GM06990 (cell line): Measurements from ENCODE around the gene ARL10.
A peak's percentile ranks its signal among the peaks of the same experiment; 100 is the strongest.

Experiments used
- DNase-seq: peaks from one replicate; pipeline ENCODE4 v3.0.0-alpha.2; 2011; ENCODE audit not compliant: insufficient read length; ENCODE audit errors: extremely low read depth
- H3K27me3 ChIP-seq: replicated peaks from 2 replicates; pipeline ENCODE4 v1.6.0; 2011; ENCODE audit warnings: low read length; ENCODE audit not compliant: control insufficient read depth, insufficient read depth
- H3K36me3 ChIP-seq: 2 replicates; pipeline ENCODE4 v1.5.1; 2011; ENCODE audit warnings: low read length; ENCODE audit not compliant: control insufficient read depth, insufficient read depth
- H3K4me3 ChIP-seq: replicated peaks from 2 replicates; pipeline ENCODE4 v1.5.1; 2011; ENCODE audit warnings: low read depth, mild to moderate bottlenecking, control low read depth, low read length
- TF ChIP-seq, protein P1 (sequence below): IDR thresholded peaks from 2 replicates; pipeline ENCODE4 v1.5.1; 2011; ENCODE audit warnings: low read length, control low read depth, mild to moderate bottlenecking, inconsistent platforms; ENCODE audit not compliant: insufficient read depth, poor library complexity, severe bottlenecking

Gene ARL10

DNA sequence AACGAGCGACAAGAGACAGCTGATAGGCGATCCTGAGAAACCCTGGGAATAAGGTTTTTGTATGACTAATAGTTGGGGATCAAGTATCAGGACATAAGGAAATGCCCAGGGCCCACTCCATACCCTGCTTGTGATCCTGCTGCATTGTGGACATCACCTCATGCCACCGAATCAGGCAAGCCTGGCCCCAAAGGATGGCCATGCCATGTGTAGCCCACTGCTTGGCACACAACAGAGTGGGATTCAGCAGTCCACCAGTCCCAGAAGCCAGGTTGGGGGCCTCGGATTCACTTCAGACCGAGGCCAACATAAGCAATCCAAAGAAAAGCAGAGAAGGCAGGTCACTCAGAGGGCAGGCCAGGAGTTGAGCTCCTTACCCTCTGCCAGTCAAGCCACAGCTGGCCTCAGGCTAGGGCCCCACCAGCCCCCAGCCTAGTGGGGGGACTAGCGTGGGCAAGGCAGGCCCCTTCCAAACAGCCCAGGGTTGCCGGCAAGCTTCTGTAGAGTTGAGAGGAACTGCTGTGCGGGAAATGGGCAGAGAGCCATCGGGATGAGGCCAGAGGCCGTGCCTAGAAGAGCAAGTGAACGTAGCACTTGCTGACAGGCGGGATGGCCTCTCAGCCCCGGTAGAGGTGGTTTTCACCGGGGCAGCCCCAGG is 18.1 kb downstream of the ARL10 start:
- no peak for DNase-seq
- no peak overlapping the region for H3K4me3 ChIP-seq
- TF ChIP-seq, protein P1, sequence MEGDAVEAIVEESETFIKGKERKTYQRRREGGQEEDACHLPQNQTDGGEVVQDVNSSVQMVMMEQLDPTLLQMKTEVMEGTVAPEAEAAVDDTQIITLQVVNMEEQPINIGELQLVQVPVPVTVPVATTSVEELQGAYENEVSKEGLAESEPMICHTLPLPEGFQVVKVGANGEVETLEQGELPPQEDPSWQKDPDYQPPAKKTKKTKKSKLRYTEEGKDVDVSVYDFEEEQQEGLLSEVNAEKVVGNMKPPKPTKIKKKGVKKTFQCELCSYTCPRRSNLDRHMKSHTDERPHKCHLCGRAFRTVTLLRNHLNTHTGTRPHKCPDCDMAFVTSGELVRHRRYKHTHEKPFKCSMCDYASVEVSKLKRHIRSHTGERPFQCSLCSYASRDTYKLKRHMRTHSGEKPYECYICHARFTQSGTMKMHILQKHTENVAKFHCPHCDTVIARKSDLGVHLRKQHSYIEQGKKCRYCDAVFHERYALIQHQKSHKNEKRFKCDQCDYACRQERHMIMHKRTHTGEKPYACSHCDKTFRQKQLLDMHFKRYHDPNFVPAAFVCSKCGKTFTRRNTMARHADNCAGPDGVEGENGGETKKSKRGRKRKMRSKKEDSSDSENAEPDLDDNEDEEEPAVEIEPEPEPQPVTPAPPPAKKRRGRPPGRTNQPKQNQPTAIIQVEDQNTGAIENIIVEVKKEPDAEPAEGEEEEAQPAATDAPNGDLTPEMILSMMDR: no peak
- peaks cover 33% of the 10 kb centered on the region for H3K36me3 ChIP-seq
- no peaks in the 10 kb centered on the region for H3K27me3 ChIP-seq

DNA sequence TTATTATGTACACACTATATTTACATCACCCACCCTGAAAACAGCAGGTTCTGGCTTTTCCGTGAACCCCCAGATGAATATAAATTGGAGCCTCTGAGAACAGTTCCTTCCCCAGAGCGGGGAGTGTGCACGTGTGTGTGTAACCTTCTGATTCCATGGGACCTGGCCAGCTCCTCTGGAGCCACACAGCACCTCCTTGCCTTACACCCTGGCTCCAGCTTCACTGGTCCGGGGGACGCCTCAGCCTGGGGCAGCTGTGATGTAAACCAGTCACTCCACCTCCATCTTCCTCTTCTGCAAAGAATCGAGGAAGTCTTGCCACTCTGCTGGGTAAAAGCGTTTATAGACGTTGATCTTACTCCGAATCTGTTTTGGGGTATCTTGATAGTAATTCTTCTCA is 18.7 kb downstream of the ARL10 start:
- H3K36me3 ChIP-seq: peaks cover 33% of the 10 kb centered on the region
- no peak for DNase-seq
- no peaks in the 10 kb centered on the region for H3K27me3 ChIP-seq
- TF ChIP-seq, protein P1: no peak
- no peak overlapping the region for H3K4me3 ChIP-seq

DNA sequence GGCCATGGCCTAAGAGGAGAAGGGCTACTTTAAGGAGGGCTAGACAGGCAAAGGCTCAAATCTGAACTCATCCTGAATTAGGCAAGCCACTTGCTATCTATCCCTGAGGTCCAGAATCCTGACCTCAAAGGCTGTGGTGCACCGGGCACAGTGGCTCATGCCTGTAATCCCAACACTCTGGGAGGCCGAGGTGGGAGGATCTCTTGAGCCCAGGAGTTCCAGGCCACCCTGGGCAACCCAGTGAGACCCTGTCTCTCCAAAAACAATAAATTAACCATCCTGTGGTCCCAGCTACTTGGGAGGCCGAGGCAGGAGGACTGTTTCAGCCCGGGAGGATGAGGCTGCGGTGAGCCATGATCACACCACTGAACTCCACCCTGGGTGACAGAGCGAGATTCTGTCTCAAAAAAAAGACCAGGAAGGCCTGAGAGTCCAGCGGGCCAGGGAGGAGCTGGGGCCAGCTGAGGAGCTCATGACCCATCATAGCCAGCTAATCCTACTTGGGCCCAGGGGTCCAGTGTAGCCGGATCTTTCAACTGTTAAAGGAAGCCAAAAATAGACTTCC is 19.2 kb downstream of the ARL10 start:
- no peak overlapping the region for H3K4me3 ChIP-seq
- H3K27me3 ChIP-seq: no peaks in the 10 kb centered on the region
- TF ChIP-seq, protein P1: no peak
- DNase-seq: no peak
- peaks cover 33% of the 10 kb centered on the region for H3K36me3 ChIP-seq

DNA sequence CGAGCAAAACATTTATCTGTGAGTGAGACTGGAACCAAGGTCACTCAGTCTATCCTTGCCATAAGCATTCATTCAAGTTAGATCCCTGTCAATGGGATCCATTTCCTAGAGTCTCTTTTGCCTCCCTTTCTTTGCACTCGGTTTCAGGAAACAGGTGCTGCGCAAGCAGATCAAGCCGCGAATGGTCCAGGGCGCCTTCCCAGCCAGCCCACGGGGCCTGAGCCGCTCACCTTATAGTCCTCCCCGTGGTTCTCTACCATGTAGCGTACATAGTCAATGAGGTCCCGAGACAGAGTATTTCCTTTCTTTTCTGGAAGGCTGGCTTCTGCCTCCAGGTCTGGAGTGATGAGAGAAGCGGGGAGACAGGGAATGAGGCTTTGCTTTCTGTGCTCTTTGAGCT is 19.7 kb downstream of the ARL10 start:
- no peak for DNase-seq
- Histone ChIP-seq H3K36me3 (peaks cover 33% of the 10 kb centered on the region), H3K27me3 (no peaks in the 10 kb centered on the region), H3K4me3 (no peak overlapping the region)
- TF ChIP-seq, protein P1: no peak

DNA sequence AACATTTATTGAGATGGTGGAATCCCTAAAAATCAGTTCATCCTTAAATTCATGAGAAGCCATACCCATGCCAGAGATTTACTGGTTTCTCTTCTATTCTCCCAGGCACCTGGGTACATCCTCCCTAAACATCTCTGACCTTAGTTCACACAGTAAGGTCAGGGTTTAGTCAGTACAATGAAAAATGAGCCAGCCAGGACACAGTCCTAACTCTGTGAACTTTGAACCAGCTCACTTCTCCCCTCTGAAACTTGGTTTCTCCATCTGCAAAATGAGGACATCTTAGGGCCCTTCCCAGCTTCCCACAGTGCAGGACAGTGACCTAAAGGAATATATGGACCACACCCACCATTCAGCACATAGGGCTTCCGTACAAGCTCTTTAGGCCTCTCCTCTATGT is 21.2 kb downstream of the ARL10 start:
- no peak for DNase-seq
- TF ChIP-seq, protein P1: no peak
- Histone ChIP-seq H3K4me3 (peak overlapping the region; percentile 100), H3K36me3 (peaks cover 33% of the 10 kb centered on the region), H3K27me3 (no peaks in the 10 kb centered on the region)
